Body of pancreas (tissue), 4 donors: ENCODE measurements around the gene EFR3B. TPM values are rescaled to one million over a fixed set of nuclear protein-coding genes. Genes with fewer than 3 reads are reported as not detected.

Experiments
- ATAC-seq: fragments of 150-250 bp; one replicate; pipeline ENCODE4 v1.9.1; 2016
- DNase-seq, 4 donors: peaks; one replicate each; pipeline ENCODE4 v3.0.0-alpha.2; 2019
- H3K27ac ChIP-seq, 4 donors: fragments of 200-600 bp; sonication (generic); 1 replicate in 3 of 4; 2 replicates in 1 of 4; pipeline versions ENCODE4 v1.5.1 to v1.6.1; 2016 to 2019; ENCODE audit warnings: mild to moderate bottlenecking in 1 of 4, mixed read lengths in 1 of 4, moderate library complexity in 1 of 4
- H3K27me3 ChIP-seq, 2 donors: fragments of 200-600 bp; sonication (generic); one replicate each; pipeline ENCODE4 v1.6.0; 2016; ENCODE audit warnings: mild to moderate bottlenecking in 1 of 2
- H3K36me3 ChIP-seq, 2 donors: fragments of 200-600 bp; sonication (generic); replicated peaks in 1 of 2; 2 replicates each; pipeline ENCODE4 v1.5.1; 2016; ENCODE audit warnings: low read depth in 2 of 2; ENCODE audit not compliant: insufficient read depth in 1 of 2
- H3K4me1 ChIP-seq: fragments of 200-600 bp; sonication (generic); one replicate; pipeline ENCODE4 v1.6.0; 2016
- H3K4me3 ChIP-seq, 2 donors: fragments of 200-600 bp; sonication (generic); 1 replicate in 1 of 2; 2 replicates in 1 of 2; pipeline ENCODE4 v1.5.1; 2016 to 2019
- H3K9me3 ChIP-seq, 3 donors: fragments of 200-600 bp; sonication (generic); 1 replicate in 2 of 3; 2 replicates in 1 of 3; pipeline ENCODE4 v1.5.1; 2016
- CTCF ChIP-seq, 7 experiments: fragments of 450-650 bp in 4 of 7; fragments of 200-600 bp in 3 of 7; sonication (generic) in 3 of 7; IDR thresholded peaks; one replicate each; pipeline ENCODE4 v1.5.1; 2016 to 2019; ENCODE audit warnings: antibody characterized with exemption in 7 of 7
- POLR2A ChIP-seq, 3 donors: fragments of 450-650 bp; IDR thresholded peaks; one replicate each; pipeline ENCODE4 v1.6.1; 2016; ENCODE audit warnings: antibody characterized with exemption in 3 of 3, mild to moderate bottlenecking in 2 of 3
- WGBS, 2 donors: methylation state at CpG; one replicate each; pipeline ENCODE4 v1.1.5; 2017; 5-methylcytosine and 5-hydroxymethylcytosine counted together
- intact Hi-C: fragments of 100-400 bp; cut with DNase I; formaldehyde crosslinking; loops from one replicate; pipeline ENCODE4 v1.15.1; 2023
- total RNA-seq, 2 donors: library from RNA; depleted of rRNA; stranded (reverse); fragments of >200 nt; gene quantifications; one replicate each; pipeline ENCODE4 v1.1.0, GENCODE V29; 2016

Gene EFR3B
- total RNA-seq, 2 donors from 2014 or later, result under 0.01 to 0.52 TPM

- no peaks in the 10 kb centered on the region for H3K27me3 ChIP-seq
- TF ChIP-seq CTCF (IDR thresholded peaks at IDR 0.05) (no peak), POLR2A (IDR thresholded peaks at IDR 0.05) (no peak)
- no peaks in the 10 kb centered on the region for H3K36me3 ChIP-seq
- no peak for DNase-seq
- intact Hi-C loops, result no loop called here
- WGBS, 2 donors, result 84% methylated on average over 8 of the region's 8 CpGs
- no peak overlapping the region for H3K4me3 ChIP-seq
- no peak for ATAC-seq
- no peaks in the 10 kb centered on the region for H3K9me3 ChIP-seq
- no peaks in the 10 kb centered on the region for H3K4me1 ChIP-seq
- H3K27ac ChIP-seq, result no peak overlapping the region
Observed at GRCh38 chr2:25071966-25072365, 30.1 kb downstream of the EFR3B start.

GRCh38 chr2:25072606-25073005 lies 30.7 kb downstream of the EFR3B start:
- no peak overlapping the region for H3K4me3 ChIP-seq
- no peaks in the 10 kb centered on the region for H3K27me3 ChIP-seq
- no peaks in the 10 kb centered on the region for H3K4me1 ChIP-seq
- TF ChIP-seq CTCF (IDR thresholded peaks at IDR 0.05) (no peak), POLR2A (IDR thresholded peaks at IDR 0.05) (no peak)
- H3K36me3 ChIP-seq, result no peaks in the 10 kb centered on the region
- intact Hi-C loops, result no loop called here
- 40 to 75% methylated on average over 1 of the region's 1 CpG for WGBS, 2 donors
- ATAC-seq (no peak), DNase-seq (no peak)
- H3K9me3 ChIP-seq, result no peaks in the 10 kb centered on the region
- H3K27ac ChIP-seq, result no peak overlapping the region

GRCh38 chr2:25073025-25073424 lies 31.1 kb downstream of the EFR3B start:
- DNase-seq (no peak), ATAC-seq (no peak)
- intact Hi-C loops, result no loop called here
- Histone ChIP-seq H3K4me3 (no peak overlapping the region), H3K27me3 (no peaks in the 10 kb centered on the region), H3K4me1 (peaks cover 1% of the 10 kb centered on the region), H3K9me3 (no peaks in the 10 kb centered on the region), H3K36me3 (no peaks in the 10 kb centered on the region), H3K27ac (no peak overlapping the region)
- 83 to 85% methylated on average over 5 of the region's 5 CpGs for WGBS, 2 donors
- no peak for TF ChIP-seq POLR2A (IDR thresholded peaks at IDR 0.05)

- DNase-seq (no peak), ATAC-seq (no peak)
- TF ChIP-seq CTCF (IDR thresholded peaks at IDR 0.05), result no peak
- TF ChIP-seq POLR2A (IDR thresholded peaks at IDR 0.05), result no peak
- WGBS, 2 donors, result 74 to 91% methylated on average over 4 of the region's 4 CpGs
- peaks cover 10% of the 10 kb centered on the region for H3K4me1 ChIP-seq
- no peaks in the 10 kb centered on the region for H3K27me3 ChIP-seq
- H3K4me3 ChIP-seq, result no peak overlapping the region
- H3K36me3 ChIP-seq, result no peaks in the 10 kb centered on the region
- no peak overlapping the region for H3K27ac ChIP-seq
- intact Hi-C loops, result no loop called here
- H3K9me3 ChIP-seq, result no peaks in the 10 kb centered on the region
Observed at GRCh38 chr2:25073914-25074313, 32.0 kb downstream of the EFR3B start.

GRCh38 chr2:25074826-25075225 lies 33.0 kb downstream of the EFR3B start:
- Histone ChIP-seq H3K27ac (no peak overlapping the region), H3K4me3 (no peak overlapping the region), H3K4me1 (peaks cover 13% of the 10 kb centered on the region), H3K9me3 (no peaks in the 10 kb centered on the region), H3K27me3 (no peaks in the 10 kb centered on the region), H3K36me3 (no peaks in the 10 kb centered on the region)
- intact Hi-C loops, result no loop called here
- DNase-seq, result no peak
- no peak for ATAC-seq
- 93 to 94% methylated on average over 3 of the region's 3 CpGs for WGBS, 2 donors
- TF ChIP-seq POLR2A (IDR thresholded peaks at IDR 0.05) (no peak), CTCF (IDR thresholded peaks at IDR 0.05) (no peak)
